HG03432 (cell line): ENCODE measurements around the gene MPEG1.

Experiments used
- ATAC-seq: cut with Tn5 transposase; IDR thresholded peaks from one replicate; pipeline ENCODE4 v1.9.1; 2021; ENCODE audit warnings: mild to moderate bottlenecking, moderate library complexity; ENCODE audit not compliant: unreplicated experiment

MPEG1 gene

GRCh38 chr11:59188954-59189353 is 23.8 kb downstream of the MPEG1 start:
- ATAC-seq = no peak

- ATAC-seq = no peak
Measured at GRCh38 chr11:59187587-59187986, 25.1 kb downstream of the MPEG1 start.

DNA sequence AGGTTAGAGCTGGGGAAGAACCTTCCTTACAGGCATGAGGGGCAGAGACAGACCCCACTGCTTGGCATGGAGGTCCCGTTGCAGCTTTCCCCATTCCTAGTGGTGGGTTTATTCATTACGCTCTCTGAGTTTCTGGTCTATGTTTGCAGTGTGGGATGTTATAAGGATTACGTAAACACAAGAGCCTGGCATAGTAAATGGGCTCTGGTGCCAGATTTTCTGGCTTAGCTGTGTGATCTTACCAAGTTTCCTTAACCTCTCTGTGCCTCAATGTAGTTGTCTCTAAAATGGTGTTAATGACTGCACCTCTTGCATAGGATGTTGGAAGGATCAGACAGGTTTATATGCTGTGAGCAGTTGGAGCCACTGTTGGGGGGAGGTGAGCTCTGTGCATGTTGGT is 25.7 kb downstream of the MPEG1 start:
- no peak for ATAC-seq

GRCh38 chr11:59186130-59186594 is 26.6 kb downstream of the MPEG1 start:
- peak; percentile 77 for ATAC-seq

GRCh38 chr11:59185386-59185945 is 27.3 kb downstream of the MPEG1 start:
- ATAC-seq = no peak

GRCh38 chr11:59184691-59185339 is 27.9 kb downstream of the MPEG1 start:
- no peak for ATAC-seq

GRCh38 chr11:59183771-59184170 is 29.0 kb downstream of the MPEG1 start:
- ATAC-seq = no peak

DNA sequence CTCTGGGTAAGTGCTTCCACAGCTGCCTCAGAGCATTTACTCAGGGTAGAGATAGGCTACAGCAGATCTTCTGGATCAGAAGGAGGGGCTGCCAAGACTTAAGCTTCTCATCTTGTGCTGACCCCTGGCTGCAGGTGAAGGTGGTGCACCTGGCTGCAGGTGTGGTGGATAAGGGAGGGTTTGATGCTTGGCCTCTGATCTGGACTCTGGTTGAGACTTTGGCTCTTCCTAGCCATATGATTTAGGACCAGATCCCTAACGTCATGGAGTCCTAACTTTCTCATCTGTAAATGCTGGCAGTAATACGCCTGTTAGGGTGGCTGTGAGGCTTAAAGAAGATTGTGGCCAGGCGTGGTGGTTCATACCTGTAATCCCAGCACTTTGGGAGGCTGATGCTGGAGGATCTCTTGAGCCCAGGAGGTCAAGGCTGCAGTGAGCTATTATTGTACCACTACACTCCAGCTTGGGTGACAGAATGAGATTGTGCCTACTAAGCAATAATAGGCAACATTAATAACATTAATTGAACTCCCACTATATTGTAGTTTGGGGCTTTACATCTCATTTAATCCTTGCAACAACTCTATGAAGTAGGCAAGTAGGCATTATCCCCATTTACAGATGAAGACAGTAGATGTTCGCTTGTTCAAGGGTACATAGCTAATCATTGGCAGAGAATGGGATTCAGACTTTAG is 30.1 kb downstream of the MPEG1 start:
- no peak for ATAC-seq

DNA sequence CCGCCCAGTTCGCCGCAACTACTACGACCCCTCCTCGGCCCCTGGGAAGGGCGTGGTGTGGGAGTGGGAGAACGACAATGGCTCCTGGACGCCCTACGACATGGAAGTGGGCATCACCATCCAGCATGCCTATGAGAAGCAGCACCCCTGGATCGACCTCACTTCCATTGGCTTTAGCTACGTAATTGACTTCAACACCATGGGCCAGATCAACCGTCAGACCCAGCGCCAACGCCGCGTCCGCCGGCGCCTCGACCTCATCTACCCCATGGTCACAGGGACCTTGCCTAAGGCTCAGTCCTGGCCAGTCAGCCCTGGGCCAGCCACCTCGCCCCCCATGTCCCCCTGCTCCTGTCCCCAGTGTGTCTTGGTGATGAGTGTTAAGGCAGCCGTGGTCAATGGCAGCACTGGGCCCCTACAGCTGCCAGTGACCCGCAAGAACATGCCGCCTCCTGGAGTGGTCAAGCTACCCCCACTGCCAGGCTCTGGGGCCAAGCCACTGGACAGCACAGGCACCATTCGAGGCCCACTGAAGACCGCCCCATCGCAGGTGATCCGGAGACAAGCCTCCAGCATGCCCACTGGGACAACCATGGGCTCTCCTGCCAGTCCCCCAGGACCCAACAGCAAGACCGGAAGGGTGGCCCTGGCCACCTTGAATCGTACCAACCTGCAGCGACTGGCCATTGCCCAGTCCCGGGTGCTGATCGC is 30.8 kb downstream of the MPEG1 start:
- ATAC-seq = no peak

- no peak for ATAC-seq
Measured at GRCh38 chr11:59180907-59181306, 31.8 kb downstream of the MPEG1 start.

DNA sequence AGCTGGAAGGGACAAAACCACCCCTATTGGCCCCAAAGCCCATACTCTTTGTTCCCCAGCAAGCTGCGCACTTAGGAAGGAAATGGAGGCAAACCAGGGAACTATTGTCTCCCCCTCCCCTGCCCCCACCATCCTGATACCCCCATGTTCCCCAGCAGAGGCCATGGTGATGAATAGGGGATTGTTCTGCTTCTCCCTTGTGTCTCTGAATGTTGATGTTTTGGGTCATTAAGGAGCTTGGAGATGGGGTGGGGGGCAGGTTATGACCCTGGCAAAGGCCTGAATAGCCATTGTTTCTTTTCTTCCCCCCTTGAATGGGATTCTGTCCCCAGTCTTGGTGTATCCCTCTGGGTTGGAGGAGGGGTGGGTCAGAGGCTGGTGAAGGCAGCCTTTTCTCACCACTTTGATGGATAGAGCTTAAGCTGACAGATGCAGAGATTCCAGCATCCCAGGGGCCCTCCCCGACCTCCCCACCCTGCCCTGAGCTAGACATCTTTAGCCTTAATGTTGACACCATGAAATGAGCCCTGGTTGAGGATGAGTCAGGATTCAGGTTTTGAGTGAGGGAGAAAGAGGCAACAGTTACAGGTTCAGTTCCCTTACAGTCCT is 32.5 kb downstream of the MPEG1 start:
- ATAC-seq = no peak

- ATAC-seq = no peak
Measured at GRCh38 chr11:59179121-59179520, 33.6 kb downstream of the MPEG1 start.

DNA sequence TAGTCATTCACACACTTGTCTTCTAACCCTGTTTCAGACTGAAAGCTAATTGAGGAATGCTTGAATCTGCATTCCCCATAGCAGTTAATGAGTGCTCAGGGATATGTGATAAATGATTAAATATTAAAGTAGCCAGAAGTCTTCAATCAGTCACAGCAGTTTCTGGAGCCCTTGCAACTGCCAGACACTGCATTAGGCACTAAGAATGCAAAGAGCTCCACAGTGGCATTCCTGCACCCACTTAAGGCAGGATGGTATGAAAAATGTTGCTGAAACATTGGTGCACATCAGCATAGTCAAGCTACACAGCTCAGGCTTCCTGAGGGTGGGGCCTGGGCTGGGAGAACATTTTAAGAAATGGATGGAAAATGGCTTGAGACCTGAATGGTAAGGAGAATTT is 34.3 kb downstream of the MPEG1 start:
- ATAC-seq = no peak

DNA sequence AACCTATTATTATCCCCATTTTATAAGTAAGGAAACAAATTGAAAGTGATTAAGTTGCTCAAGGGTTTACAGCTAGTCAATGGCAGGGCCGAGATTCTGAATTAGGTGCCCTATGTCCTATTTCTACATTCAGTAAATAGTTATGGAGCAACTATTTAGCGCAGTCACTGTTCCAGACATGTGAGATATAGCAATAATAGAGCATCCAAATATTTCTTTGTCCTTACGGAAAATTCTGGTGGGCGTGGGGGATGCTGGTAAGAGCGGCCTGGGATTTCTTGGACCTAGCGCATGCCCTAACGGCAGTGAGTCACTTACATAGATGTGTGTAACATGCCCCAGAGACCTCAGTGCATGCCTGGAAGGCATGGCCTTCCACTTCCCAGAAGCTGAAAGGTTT is 36.4 kb downstream of the MPEG1 start:
- no peak for ATAC-seq

DNA sequence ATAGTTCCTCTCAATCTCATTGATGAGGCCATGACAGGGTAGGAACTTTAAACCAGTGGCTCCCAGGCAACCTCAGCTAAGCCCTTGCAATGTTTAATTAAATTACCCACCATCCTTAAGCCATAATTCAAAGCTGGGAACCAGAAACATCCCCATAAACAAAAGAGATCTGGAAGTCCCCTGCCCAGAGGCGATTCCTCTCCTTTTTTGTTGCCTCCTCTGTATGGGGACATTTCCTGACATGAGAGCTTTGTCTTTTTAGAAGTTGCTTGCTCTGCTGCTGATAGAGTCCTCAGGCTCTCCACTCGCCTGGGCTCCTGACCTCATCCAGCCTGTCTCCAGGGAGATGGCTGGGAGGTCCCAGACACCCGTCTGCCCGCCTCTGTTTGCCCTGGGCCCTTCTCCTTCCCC is 37.6 kb downstream of the MPEG1 start:
- ATAC-seq = no peak

DNA sequence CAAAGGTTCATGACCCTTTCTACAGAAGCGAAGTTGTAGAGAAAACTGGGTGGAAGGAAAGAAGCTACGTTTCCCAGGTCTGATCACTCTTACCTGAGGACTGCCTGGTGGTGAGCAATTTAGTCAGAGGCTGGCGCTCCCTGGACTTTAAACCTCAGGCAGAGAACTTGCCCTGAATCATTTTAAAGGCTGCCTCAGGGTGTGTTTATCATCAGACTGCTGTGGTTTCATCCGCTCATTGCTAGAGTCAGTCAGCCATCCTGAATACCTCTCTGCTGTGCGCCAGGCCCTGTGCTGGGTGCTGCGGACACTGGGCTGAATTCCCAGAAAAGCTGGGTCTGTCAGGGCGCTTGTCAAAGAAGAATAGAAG is 38.1 kb downstream of the MPEG1 start:
- ATAC-seq = no peak

DNA sequence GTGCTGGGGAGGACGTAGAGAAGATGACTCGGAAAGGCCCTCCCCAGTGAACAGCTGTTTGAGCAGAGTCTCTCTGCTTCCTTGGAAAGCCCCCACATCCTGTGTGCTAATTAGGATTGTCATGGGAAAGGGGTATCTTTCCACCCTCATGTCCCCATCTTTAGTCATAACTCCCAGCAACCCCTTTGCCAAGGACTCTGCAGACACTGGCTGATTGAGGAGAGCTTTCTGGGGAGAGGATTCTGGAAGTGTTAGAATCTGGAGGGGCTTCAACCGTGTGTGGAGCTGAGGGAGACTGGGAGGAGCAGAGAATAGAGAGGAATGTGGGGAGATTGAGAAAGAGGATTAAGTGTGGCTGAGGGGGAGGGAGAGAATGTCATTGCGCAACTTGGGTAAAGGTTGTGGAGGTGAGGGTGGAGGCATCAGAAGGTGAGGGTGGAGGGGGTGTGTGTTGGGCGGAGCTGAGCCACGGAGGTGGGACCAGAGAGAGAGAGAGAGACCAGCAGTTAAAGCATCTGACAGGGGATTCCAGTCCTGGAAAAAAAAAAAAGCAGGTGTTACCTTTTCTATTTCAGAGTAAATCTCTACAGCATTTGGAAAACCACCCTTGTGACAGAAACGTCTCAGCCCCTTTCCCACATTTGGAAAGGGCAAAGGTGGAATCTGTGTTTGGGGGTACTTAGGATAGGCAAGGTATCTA is 38.6 kb downstream of the MPEG1 start:
- no peak for ATAC-seq

- peak; percentile 2 for ATAC-seq
Measured at GRCh38 chr11:59173080-59173963, 39.4 kb downstream of the MPEG1 start.

- peak; percentile 36 for ATAC-seq
Measured at GRCh38 chr11:59172345-59173079, 40.2 kb downstream of the MPEG1 start.
